Measurements from ENCODE around the gene LCN15. TPM values are rescaled to one million over a fixed set of nuclear protein-coding genes. Genes with fewer than 3 reads are reported as not detected.
"Not testable (repeated sequence)": the region's sequence is repeated elsewhere in the genome, so short reads cannot be mapped to it uniquely, and the experiment has no call there.

Gene LCN15
- total RNA-seq, 1 donor from 2014 or later: 0.29 TPM

DNA sequence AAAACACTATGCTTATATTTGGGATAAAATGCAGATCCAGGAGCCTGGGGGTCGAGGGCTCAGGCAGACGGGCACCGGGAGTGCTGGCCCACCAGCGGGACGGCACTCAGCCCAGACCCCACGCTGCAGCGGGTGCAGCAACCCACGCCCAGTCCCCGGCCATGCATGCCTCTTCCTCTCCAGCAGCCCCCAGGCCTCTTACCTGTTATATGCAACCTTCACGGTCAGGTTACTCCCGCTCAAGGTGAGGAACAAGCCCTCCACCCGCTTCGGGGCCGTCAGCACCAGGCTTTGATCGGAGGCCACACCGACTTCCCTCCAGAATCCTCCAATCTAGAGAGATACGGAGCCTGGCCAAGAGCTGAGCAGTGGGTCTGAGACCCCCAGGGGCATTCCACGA lies 7.5 kb downstream of the LCN15 start:
- DNase-seq (ENCODE audit: extremely low read depth, low read depth, low spot score): no peak

DNA sequence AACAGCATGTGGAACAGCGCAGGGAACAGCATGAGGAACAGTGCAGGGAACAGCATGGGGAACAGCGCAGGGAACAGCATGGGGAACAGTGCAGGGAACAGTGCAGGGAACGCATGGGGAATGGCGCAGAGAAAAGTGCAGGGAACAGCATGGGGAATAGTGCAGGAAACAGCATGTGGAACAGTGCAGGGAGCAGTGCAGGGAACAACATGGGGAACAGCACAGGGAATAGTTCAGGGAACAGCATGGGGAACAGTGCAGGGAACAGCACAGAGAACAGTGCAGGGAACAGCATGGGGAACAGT lies 8.2 kb downstream of the LCN15 start:
- DNase-seq (ENCODE audit: extremely low read depth, low read depth, low spot score): no peak

- not testable (repeated sequence) for DNase-seq (ENCODE audit: extremely low read depth, low read depth, low spot score)
Observed at GRCh38 chr9:136755302-136756133, 8.8 kb downstream of the LCN15 start.

- no peak for DNase-seq (ENCODE audit: extremely low read depth, low read depth, low spot score)
Observed at GRCh38 chr9:136754626-136755301, 9.6 kb downstream of the LCN15 start.

GRCh38 chr9:136754059-136754572 lies 10.2 kb downstream of the LCN15 start:
- no peak for DNase-seq (ENCODE audit: extremely low read depth, low read depth, low spot score)

DNA sequence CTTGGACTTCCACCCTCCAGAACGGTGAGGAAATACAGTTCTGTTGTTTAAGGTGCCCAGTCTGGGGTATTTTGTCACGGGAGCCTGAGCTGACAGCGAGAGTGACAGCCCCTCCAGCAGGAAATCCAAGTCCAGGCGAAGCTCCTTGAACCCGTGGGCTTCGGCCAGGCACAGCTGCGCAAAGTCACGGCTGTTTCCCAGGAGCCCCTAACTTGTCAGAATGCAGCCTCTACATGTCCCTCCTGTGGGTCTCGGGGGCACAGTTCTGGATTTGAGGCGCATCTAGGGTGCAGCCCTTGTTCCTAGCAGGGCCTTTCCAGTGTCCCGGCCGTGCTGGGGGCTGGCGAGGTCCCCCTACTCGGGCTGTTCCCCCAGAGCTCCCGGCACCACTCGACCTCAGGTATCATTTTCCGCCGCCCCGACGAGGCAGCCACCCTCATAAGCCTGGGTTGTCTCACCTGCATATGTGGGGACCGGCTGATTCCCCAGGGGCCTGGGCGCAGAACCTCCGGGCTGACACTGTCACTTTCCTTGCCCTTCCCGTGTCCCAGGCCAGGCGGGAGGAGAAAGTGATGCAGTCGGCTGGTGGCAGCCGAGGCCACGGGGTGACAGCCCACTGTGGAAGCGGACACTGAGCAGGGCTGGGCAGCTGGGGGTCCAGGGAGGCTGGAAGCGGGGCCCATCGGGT lies 10.8 kb downstream of the LCN15 start:
- no peak for DNase-seq (ENCODE audit: extremely low read depth, low read depth, low spot score)

DNA sequence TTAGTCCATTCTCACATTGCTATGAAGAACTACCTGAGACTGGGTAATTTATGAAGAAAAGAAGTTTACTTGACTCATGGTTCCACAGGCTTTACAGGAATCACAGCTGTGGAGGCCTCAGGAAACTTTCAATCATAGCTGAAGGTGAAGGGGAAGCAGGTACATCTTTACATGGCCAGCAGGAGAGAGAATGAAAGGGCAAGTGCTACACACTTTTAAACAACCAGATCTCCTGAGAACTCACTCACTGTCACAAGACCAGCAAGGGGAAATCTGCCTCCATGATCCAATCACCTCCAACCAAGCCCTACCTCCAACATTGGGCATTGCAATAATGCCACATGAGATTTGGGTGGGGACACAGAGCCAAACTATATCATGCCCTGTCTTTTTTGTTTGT lies 12.5 kb downstream of the LCN15 start:
- DNase-seq (ENCODE audit: extremely low read depth, low read depth, low spot score): no peak

DNA sequence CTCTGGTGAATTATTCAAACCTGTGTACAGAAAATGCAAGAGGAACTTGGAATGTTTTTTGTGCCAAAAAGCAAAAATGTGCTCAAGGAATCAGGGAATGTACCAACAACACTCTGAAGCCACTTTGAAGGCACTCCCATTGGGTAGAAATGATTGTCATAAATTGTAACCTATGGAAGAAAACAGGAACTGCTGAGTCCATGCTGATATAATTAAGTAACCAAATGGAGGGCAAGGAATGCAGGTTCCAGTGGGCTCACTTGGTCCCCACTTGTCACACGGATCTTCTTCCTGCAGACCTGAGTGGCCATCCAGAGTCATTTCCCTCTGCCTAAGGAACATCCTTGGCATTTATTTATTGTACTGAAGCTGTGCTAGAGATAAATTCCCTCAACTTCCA lies 13.1 kb downstream of the LCN15 start:
- no peak for DNase-seq (ENCODE audit: extremely low read depth, low read depth, low spot score)

DNA sequence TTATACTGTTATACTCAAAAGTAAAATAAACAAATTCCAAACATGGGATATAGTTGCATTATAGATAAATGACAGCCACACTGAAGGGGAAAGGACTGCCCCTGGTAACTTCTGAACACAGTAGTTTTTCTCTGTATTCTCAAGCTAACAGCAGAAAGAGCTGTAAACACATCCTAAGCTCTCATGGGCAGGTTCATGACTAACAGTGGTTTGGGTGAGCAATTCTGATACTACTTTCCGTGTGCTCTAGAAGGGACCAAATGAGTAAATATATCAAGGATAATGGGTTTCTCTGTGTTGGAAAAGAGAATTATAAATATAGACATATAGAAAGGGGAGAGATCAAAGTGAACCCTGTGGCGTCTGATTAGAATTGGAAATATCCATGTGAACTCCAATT lies 13.8 kb downstream of the LCN15 start:
- DNase-seq (ENCODE audit: extremely low read depth, low read depth, low spot score): no peak

- DNase-seq (ENCODE audit: extremely low read depth, low read depth, low spot score): no peak
Observed at GRCh38 chr9:136748666-136749611, 15.4 kb downstream of the LCN15 start.

DNA sequence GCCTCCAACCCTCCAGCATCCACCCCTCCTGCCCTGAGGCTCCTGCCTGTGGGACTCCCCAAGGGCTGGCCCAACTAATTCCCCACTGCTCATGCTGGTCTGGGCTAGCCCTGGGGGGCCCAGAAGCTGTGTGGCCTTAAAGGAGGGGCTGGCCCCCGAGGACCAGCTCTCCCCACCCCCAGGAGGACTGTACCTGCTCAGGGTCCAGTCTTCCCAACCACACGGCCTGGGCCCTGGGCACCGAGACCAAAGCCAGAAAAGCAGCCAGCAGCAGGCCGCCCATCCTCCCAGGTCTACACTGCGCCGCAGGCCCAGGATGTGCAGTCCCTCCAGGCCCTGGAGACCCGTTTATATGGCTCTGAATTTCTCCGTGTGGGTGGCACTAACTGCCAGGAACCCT lies 16.1 kb downstream of the LCN15 start, which contains the start of gene LCN6:
Gene LCN6 (minus strand): TSS at position 325 of the 400 bp plus-strand sequence. CDS start 42 bp downstream, at position 283.
- DNase-seq (ENCODE audit: extremely low read depth, low read depth, low spot score): no peak

- no peak for DNase-seq (ENCODE audit: extremely low read depth, low read depth, low spot score)
Observed at GRCh38 chr9:136747161-136748060, 16.9 kb downstream of the LCN15 start.

- no peak for DNase-seq (ENCODE audit: extremely low read depth, low read depth, low spot score)
Observed at GRCh38 chr9:136746621-136747020, 17.7 kb downstream of the LCN15 start.

DNA sequence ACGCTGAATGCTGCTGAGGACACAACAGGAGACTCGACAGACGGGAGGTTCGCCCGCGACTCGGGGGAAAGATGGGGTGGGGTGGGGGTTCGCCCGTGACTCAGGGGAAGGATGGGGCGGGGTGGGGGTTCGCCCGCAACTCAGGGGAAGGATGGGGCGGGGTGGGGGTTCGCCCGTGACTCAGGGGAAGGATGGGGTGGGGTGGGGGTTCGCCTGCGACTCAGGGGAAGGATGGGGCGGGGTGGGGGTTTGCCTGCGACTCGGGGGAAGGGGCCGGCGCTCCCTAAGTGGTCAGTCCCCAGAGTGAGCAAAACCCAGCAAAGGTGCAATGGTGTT lies 18.2 kb downstream of the LCN15 start:
- no peak for DNase-seq (ENCODE audit: extremely low read depth, low read depth, low spot score)

GRCh38 chr9:136745389-136746154 lies 18.7 kb downstream of the LCN15 start:
- no peak for DNase-seq (ENCODE audit: extremely low read depth, low read depth, low spot score)

GRCh38 chr9:136744773-136745172 lies 19.5 kb downstream of the LCN15 start:
- DNase-seq (ENCODE audit: extremely low read depth, low read depth, low spot score): no peak

DNA sequence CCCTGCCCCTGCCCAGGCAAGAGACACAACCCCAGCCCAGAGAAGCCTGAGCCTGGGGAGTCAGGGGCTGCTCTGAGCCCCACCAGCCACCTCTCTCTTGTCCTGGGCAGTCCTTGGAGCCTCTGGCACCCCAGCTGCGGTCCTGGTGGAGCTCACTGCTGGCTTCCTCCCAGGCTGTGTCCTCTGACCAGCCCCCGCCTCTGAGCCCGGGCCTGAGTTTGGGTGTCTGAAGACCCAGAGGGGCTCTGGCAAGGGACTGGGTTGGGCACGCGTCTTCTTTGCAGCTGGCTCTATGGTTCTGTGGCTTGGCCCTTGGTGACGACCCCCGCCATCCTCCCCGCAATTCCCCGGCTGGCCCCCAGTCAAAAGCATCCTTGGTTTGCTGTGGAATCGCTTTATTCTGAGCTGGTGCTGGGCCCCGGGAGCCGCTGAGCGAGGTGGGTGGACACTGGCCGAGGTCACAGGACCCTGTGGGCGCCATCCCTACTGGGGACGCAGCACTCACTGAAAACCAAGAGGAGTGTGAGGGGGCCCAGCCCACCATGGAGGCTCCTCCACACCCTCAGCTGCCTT lies 20.6 kb downstream of the LCN15 start:
- DNase-seq (ENCODE audit: extremely low read depth, low read depth, low spot score): no peak

DNA sequence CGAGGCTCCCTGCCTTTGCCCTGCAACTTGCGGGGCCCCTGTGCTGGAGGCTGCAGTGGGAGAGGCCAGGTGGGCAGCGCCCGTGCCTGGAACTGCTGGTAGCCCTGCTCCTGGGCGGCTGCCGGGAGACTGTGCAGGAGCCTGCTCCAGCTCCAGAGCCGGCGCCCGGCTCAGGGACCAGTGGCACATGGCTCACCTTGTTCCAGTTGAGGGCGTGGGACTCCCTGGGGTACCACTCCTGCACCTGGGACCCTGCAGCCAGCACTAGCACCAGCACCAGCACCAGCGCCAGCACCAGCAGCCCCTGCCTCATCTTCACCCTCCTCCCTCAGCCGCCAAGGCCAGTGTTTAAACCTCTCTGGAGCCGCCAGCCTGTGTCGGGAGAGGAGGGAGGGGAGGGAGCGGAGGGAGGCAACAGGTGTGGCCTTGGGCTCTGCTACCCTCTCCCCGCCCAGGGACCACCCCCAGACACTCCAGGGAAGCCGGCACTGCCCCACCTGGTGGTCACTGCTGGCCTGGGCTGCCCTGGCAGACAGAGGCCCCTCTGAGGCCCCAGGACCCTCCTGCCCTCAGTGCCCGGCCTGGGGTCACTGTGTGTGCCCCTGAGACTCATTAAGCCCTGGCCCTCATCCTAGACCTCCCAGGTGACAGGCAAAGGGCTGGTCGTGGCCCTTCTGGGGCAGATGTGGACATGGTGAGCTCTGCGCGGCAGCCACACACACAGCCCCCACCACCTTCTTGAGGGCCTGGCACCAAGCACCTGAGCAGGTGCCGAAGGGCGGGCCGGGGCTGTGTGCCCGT lies 21.5 kb downstream of the LCN15 start, which contains the start of gene LCN10:
Gene LCN10 (minus strand): TSS at position 350 of the 801 bp plus-strand sequence. CDS start 37 bp downstream, at position 313.
- DNase-seq (ENCODE audit: extremely low read depth, low read depth, low spot score): no peak

Measured in glomerular endothelial cell (primary cell).